VCaP (cell line): Measurements from ENCODE around the gene CCL1.

ENCODE experiments used
- H3K27ac ChIP-seq: fragments of 450-650 bp; 2 replicates; pipeline ENCODE4 v1.5.1; 2017
- TF ChIP-seq, protein P1 (sequence below): fragments of 450-650 bp; conservative IDR thresholded peaks from 2 replicates; pipeline ENCODE4 v1.5.1; 2017; ENCODE audit warnings: mild to moderate bottlenecking, moderate library complexity

Gene CCL1

DNA sequence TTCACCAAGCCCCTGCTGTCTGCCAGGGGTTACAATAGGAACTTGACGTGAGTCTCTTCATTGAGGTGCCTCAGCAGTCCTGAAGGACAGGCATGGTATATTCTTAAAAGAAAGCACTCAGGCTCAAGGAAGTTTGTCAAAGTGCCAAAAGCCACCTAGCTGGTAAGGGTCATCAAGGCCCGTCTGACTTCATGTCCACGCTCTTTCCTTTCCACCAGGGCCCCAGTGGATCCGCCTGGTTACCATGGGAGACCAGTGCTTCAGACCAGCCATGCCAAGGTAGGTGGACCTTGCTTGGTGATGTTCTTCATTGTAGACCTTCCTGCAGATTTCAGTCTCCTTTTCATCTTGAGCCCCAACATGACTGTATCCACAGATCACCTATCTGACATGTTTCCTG lies 27.6 kb upstream of the CCL1 start:
- H3K27ac ChIP-seq = no peak overlapping the region
- TF ChIP-seq, protein P1, sequence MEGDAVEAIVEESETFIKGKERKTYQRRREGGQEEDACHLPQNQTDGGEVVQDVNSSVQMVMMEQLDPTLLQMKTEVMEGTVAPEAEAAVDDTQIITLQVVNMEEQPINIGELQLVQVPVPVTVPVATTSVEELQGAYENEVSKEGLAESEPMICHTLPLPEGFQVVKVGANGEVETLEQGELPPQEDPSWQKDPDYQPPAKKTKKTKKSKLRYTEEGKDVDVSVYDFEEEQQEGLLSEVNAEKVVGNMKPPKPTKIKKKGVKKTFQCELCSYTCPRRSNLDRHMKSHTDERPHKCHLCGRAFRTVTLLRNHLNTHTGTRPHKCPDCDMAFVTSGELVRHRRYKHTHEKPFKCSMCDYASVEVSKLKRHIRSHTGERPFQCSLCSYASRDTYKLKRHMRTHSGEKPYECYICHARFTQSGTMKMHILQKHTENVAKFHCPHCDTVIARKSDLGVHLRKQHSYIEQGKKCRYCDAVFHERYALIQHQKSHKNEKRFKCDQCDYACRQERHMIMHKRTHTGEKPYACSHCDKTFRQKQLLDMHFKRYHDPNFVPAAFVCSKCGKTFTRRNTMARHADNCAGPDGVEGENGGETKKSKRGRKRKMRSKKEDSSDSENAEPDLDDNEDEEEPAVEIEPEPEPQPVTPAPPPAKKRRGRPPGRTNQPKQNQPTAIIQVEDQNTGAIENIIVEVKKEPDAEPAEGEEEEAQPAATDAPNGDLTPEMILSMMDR = no peak

DNA sequence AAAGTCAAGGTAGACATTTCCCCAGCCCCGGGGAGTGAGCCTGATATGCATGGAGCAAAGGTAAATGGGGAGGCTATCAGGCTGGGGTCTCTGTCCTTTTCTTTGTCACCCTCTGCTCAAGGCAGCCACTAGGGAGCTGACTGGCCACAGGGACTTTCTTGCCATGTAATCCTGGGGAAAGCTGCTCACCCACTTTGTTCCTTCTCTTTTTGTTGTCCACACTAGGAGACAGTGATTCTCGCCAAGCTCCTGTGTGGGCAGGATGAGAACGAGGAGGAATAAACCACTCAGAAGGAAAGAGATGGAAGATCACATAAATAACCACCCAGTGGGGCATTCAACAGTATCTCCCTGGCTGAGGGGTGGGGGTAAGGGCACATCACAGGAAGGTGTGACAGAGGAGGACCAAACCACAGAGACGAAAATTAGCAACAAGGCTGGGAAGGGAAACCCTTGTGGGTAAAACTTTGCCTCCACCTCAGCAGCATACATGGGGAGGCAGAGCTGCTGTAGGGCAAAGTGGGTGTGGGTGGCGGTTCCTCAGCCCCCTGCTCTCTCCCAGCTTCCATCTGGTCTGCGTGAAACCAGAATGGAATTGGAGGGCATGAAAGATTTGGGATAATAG lies 26.2 kb upstream of the CCL1 start:
- TF ChIP-seq, protein P1 = no peak
- H3K27ac ChIP-seq = no peak overlapping the region

DNA sequence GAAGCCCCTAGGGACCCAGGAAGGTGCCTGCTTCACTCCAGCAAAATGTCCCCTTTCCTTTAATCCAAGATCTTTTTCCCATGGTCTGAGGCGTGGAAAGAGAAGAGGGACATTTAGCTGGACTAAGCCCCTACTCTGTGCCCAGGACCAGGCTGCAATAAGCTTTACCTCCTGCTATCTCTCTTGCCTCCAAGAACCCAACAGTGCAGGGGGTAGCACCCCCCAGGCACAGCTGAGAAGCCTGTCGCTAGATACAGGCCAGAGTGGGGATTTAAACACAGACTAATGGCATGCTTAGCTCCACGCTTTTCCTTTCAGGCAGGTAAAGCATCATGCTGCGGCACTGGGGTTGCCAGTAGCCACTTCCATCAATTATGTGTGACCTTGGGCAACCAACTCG lies 24.5 kb upstream of the CCL1 start:
- H3K27ac ChIP-seq = no peak overlapping the region
- TF ChIP-seq, protein P1 = no peak

DNA sequence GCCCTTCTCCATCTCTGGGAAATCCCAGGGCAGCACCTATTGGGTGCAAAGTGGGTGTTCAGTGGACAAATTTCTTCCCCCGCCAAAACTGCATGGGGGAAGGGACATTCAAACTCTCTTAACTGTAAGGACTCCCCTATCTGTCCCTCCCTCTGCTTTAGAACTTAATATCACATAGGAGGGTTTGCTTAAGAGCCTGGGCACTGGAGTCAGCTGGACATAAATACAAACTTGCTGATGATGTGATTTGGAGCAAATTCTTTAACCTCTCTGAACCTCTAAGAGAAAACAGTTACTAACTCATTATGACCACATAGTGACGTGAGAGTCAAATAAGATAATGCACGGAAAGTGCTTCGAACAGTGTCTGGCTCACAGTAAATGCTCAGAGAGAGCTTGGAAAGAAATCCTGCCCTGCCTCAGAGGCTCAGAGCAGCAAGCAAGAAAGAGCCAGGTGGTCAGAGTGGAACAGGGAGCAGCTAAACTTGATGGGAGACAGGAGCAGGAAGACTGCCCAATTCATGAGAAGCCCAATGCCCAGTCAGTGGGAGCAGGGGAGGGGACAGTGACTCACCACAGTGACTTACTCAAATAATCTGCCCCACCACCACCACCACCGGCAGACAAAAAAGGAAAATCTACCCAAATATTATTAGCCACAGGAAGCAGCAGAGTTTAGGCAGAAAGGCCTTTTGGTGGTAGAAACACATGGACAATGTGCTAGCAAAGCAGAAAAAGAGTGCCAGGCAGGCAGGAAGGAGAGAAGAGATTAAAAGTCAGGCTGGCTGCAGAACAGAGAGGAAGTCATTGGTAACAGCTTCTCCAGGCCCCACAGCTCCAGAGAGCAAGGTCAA lies 23.9 kb upstream of the CCL1 start:
- no peak overlapping the region for H3K27ac ChIP-seq
- TF ChIP-seq, protein P1 = no peak

DNA sequence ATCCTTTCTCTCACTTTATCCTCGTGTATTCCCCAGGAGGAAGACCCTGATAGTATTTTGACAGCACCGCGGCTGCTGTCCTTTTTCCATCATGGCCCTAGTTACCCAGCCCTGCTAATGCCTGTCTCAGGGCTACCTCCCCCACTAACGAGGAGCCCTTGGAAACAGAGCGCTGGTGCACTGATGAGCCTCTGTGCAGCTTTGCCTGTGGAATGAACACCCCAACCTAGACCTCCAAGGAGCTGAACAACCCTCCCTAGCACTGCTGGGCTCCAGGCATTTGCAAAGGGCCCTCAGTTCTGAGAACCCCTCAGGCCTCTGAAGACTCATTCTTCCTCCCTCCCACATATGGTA lies 23.3 kb upstream of the CCL1 start:
- H3K27ac ChIP-seq = no peak overlapping the region
- TF ChIP-seq, protein P1 = no peak

DNA sequence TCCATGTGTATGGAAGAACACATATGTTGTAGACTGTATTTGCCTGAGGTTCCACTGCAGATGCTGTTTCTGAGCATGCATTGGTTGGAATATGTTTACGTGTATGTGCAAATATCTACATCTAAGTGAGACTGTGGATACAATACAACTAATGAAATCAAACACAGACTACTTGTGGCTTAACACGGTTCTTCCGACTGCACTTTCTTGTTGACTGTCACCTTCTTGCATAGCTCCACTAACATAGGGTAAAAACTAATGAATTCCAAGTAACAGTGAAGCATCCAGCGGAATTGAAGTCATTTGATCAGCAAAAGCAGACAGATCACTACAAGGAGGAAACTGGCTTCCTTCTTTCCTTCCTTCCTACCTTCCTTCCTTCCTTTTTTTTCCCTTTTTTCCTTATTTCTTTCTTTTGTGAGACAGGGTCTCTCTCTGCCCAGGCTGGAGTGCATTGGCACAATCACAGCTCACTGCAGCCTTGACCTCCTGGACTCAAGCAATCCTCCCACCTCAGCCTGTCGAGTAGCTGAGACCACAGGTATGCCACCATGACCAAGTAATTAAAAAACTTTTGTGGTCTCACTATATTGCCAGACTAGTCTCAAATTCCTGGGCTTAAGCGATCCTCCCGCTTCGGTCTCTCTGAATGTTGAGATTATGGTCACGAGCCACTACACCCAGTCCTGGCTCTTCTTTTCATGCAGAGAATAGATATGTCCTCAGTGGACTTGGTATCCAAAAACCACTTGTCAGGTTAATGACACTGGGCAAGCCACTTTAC lies 22.0 kb upstream of the CCL1 start:
- no peak overlapping the region for H3K27ac ChIP-seq
- TF ChIP-seq, protein P1 = no peak

DNA sequence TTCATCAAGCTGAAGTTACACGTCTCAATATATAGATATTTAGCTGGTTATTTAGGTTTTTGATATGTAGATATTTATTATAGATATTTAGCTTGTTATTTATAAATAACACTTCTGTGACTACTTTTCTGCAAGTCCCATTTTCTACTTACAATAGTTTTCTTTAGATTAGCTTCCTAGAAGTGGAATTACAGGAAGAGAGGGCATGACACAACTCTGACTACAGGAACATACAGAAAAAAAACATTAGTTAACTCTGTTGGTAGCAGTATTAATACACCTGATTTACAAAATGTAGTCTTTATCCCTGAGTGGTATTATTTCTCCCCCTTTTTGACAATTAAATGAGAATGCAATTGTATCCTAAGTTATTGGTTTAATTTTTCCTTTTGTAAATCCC lies 21.2 kb upstream of the CCL1 start:
- H3K27ac ChIP-seq = no peak overlapping the region
- TF ChIP-seq, protein P1 = no peak
